K562 (cell line): ENCODE results near the gene UBQLN3. TPM values are rescaled to one million over a fixed set of nuclear protein-coding genes. Genes with fewer than 3 reads are reported as not detected.

ENCODE experiments used
- BCL6 ChIP-seq: fragments of 250-450 bp; sonication (Bioruptor Pico); IDR thresholded peaks from 2 replicates; pipeline ENCODE4 v1.4.0; 2020
- DLX4 ChIP-seq: fragments of 250-450 bp; sonication (Bioruptor Pico); IDR thresholded peaks from 2 replicates; pipeline ENCODE4 v1.6.1; 2021; ENCODE audit warnings: mild to moderate bottlenecking
- E2F1 ChIP-seq: sonication (generic); formaldehyde crosslinking; IDR thresholded peaks from 2 replicates; pipeline ENCODE4 v1.8.1; 2023; ENCODE audit warnings: mild to moderate bottlenecking, missing genetic modification reagents, moderate library complexity
- KAT2B ChIP-seq: IDR thresholded peaks from one replicate; pipeline ENCODE4 v1.6.1; 2012; ENCODE audit warnings: low read depth, mild to moderate bottlenecking, control low read depth, inconsistent platforms, low read length, moderate library complexity
- MBD1 ChIP-seq: fragments of 250-450 bp; sonication (Bioruptor Pico); IDR thresholded peaks from 2 replicates; pipeline ENCODE4 v1.8.0; 2022; ENCODE audit warnings: inconsistent platforms
- NFE2L1 ChIP-seq: fragments of 450-650 bp; IDR thresholded peaks from 2 replicates; pipeline ENCODE4 v1.6.1; 2016; ENCODE audit warnings: missing genetic modification characterization, low read depth, mild to moderate bottlenecking, missing compliant biosample characterization, moderate library complexity, borderline replicate concordance
- NFRKB ChIP-seq: fragments of 450-650 bp; IDR thresholded peaks from 2 replicates; pipeline ENCODE4 v1.6.1; 2016; ENCODE audit warnings: low read depth
- NR2C1 ChIP-seq, 2 experiments: fragments of 450-650 bp; IDR thresholded peaks; 2 replicates each; pipeline ENCODE4 v1.6.1; 2017; ENCODE audit warnings: mild to moderate bottlenecking in 2 of 2, antibody characterized with exemption in 1 of 2, inconsistent platforms in 1 of 2, missing compliant biosample characterization in 1 of 2, missing genetic modification characterization in 1 of 2
- NR4A1 ChIP-seq, 2 experiments: fragments of 250-450 bp in 1 of 2; fragments of 450-650 bp in 1 of 2; sonication (Bioruptor Pico) in 1 of 2; IDR thresholded peaks; 2 replicates each; pipeline versions ENCODE4 v1.4.0 to v1.6.1; 2016 to 2020; ENCODE audit warnings: mild to moderate bottlenecking in 2 of 2, missing compliant biosample characterization in 1 of 2, missing genetic modification characterization in 1 of 2, moderate library complexity in 1 of 2
- PRPF4 ChIP-seq: fragments of 200-400 bp; formaldehyde crosslinking; IDR thresholded peaks from one replicate; pipeline ENCODE4 v1.6.1; 2017; ENCODE audit warnings: low read length, low read depth, mild to moderate bottlenecking; ENCODE audit not compliant: insufficient read depth, poor library complexity, severe bottlenecking
- ZBTB40 ChIP-seq, 2 experiments: fragments of 450-650 bp in 1 of 2; sonication (generic) in 1 of 2; formaldehyde crosslinking in 1 of 2; IDR thresholded peaks; 2 replicates each; pipeline versions ENCODE4 v1.7.1 to v1.9.0; 2016 to 2022; ENCODE audit warnings: inconsistent platforms in 1 of 2, mild to moderate bottlenecking in 1 of 2, missing genetic modification reagents in 1 of 2
- ZNF507 ChIP-seq: conservative IDR thresholded peaks from 2 replicates; pipeline ENCODE4 v1.6.1; 2017; ENCODE audit warnings: missing genetic modification characterization, missing compliant biosample characterization
- polyA plus RNA-seq, 8 experiments: library from polyadenylated mRNA; depleted of rRNA in 4 of 8; stranded (reverse) in 5 of 8; unstranded in 3 of 8; fragments of >200 nt; fragmentation: Nextera tagmentation in 2 of 8; fragmentation: Illumina TruSeq in 1 of 8; extraction: Ambion mirVana in 2 of 8; extraction: Trizol in 1 of 8; gene quantifications; 2 replicates each; pipeline versions ENCODE4 v1.2.1 to v1.2.3, GENCODE V29; 2011 to 2014; ENCODE audit warnings: inconsistent platforms in 1 of 8, missing spikeins in 1 of 8
- total RNA-seq, 7 experiments: library from RNA; depleted of rRNA in 6 of 7; stranded (reverse); fragments of >200 nt in 6 of 7; fragmentation: Illumina TruSeq in 2 of 7; extraction: Trizol in 2 of 7; gene quantifications; 2 replicates each; pipeline versions ENCODE4 v1.2.1 to v1.2.3, GENCODE V29; 2011 to 2021; ENCODE audit warnings: low replicate concordance in 1 of 7

The UBQLN3 gene
- total and polyA plus RNA-seq, 9 of the 15 experiments (the other 6 are each of a cell fraction or from before 2014, with no cell fraction given), result 0.01 to 0.27 TPM; not detected in 7

- TF ChIP-seq ZBTB40 (IDR thresholded peaks at IDR 0.05), result no peak
- TF ChIP-seq ZBTB40 (CRISPR knock-in tag; IDR thresholded peaks at IDR 0.05), result no peak
- TF ChIP-seq NFRKB, result no peak
- TF ChIP-seq KAT2B, result no peak
- no peak for TF ChIP-seq NR4A1 (CRISPR knock-in tag; IDR thresholded peaks at IDR 0.05)
- TF ChIP-seq NR4A1 (tag; IDR thresholded peaks at IDR 0.05), result peak; percentile 31; the same call in 1 of the 2 replicates
- TF ChIP-seq NFE2L1 (tag), result 0 out of 2 replicates have a peak, but pooled peaks have one; percentile 19
- TF ChIP-seq MBD1 (CRISPR knock-in tag), result no peak
- no peak for TF ChIP-seq BCL6 (CRISPR knock-in tag)
- no peak for TF ChIP-seq PRPF4
- TF ChIP-seq NR2C1 (IDR thresholded peaks at IDR 0.05), result no peak
- TF ChIP-seq NR2C1 (tag; IDR thresholded peaks at IDR 0.05), result 0 out of 2 replicates have a peak, but pooled peaks have one; percentile 35
- no peak for TF ChIP-seq DLX4 (CRISPR knock-in tag)
- TF ChIP-seq ZNF507, result no peak
- TF ChIP-seq E2F1, result no peak
Measured at GRCh38 chr11:5500393-5500801, 9.4 kb downstream of the UBQLN3 start (continued).
